T-helper 2 cell treated with Interferon-gamma antibody and Interleukin-4, amounts not matched to agents 100 ng/mL and 5 ng/mL, for 36 hours (primary cell): ENCODE measurements around the gene OCSTAMP. TPM values are rescaled to one million over a fixed set of nuclear protein-coding genes. Genes with fewer than 3 reads are reported as not detected.

Experiments used
- intact Hi-C: fragments of 100-400 bp; cut with micrococcal nuclease; formaldehyde crosslinking; loops from one replicate; pipeline ENCODE4 v1.15.1; 2023
- total RNA-seq: library from RNA; stranded (reverse); gene quantifications from 2 replicates; pipeline ENCODE4 v1.2.3, GENCODE V29; 2022

The OCSTAMP gene, protein sequence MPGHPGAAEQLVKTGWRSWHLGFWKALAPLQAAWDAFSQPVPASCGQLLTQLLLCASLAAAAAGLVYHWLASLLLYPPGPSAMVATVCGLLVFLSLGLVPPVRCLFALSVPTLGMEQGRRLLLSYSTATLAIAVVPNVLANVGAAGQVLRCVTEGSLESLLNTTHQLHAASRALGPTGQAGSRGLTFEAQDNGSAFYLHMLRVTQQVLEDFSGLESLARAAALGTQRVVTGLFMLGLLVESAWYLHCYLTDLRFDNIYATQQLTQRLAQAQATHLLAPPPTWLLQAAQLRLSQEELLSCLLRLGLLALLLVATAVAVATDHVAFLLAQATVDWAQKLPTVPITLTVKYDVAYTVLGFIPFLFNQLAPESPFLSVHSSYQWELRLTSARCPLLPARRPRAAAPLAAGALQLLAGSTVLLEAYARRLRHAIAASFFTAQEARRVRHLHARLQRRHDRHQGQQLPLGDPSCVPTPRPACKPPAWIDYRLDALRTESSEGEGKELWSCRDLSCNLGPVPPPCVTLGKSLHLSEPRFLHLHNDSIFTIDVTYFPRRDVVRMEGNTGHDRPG
- not detected in 2 replicates for total RNA-seq

DNA sequence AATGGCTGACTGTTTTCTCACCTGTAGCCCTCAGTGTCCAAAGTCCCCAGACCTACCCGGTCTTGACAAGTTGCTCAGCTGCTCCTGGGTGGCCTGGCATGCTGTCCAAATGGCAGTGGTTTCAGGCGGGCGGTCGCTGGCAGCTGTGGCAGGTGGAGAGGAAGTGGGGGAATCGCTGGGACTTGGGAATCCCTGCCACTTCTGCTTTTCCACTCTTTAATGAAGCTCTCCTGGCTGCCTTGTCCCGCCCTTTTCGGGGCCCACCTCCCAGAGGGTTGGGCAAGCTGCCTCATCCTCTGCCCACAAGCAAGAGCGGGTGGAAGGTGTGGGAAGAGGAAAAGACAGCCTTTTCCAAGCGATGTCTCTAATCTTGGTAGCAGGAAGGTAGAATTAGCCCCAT lies at the start of gene OCSTAMP:
Gene OCSTAMP (minus strand): TSS at position 194 of the 400 bp plus-strand sequence. CDS start 94 bp downstream, at position 100.
- intact Hi-C loops, result no loop called here

DNA sequence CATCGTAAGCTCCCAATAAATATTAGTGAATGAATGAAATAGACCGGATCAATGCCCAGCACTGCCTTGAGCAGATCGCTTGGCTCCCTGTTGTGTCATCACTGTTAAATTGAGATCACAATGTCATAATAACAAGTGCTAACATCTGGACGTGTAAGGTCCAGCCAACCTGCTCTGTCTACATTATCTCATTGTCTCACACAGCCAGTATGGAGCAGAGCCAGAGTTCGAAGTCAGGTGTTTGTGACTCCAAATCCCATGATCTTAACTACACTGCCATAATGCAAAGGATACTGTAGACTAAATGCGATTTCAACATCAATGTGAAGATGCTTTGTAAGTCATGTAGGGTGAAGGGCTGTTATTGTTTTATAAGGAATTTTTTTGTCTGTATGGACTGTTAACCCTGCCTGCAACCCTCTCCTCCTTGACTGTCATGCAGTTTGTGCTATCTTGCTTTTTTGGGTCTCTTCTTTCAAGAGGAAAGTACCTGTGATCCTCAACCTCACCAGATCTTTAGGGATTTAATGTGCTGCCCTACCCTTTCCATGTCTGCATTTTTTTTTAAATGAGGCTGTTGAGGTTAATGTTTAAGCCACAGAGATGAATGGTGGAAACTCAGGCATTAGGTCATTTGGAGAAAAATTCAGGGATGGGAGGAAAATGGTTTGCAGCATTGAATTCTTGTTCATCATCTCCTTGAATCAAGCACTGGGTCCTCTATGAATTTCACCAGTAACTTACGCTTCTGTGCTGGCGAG lies 49.0 kb upstream of the OCSTAMP start:
- intact Hi-C loops, result no loop called here

DNA sequence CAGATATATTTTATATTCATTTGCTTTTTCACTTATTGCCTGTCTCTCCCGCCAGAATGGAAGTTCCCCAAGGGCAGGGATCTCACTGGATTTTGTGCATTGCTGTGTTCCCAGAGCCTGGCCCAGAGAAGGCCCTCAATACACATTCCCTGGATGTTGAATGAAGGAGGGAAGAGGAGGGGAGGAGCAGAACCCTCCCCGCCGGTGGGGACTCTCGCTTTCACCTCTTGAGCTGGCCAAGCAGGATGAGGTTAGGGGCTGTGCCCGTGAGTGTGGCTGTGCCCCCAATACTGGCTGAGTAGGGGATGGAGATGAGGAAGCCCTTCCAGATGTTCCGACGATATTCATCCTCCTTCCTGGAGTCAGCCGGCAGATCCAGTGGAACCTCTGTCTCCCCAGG lies 45.5 kb upstream of the OCSTAMP start:
- intact Hi-C loops, result no loop called here

DNA sequence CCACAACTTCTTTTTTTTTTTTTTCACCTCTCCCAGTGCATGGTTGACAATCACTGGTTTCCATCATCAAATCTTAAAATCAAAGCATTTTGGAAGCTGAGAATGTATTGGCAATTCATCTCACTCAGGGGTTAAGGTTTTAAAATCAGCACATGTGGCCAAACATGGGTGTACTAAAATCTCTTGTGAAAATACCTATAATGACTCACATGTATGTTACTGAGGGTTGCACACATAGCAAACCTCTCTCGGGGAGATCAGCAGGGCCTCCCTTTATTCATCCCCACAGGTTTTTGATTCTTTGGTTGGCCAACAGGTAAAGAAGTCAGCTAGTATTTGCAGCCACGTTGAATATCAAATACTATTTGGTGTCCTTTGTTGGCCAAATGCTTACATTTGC lies 44.3 kb upstream of the OCSTAMP start:
- intact Hi-C loops, result no loop called here

DNA sequence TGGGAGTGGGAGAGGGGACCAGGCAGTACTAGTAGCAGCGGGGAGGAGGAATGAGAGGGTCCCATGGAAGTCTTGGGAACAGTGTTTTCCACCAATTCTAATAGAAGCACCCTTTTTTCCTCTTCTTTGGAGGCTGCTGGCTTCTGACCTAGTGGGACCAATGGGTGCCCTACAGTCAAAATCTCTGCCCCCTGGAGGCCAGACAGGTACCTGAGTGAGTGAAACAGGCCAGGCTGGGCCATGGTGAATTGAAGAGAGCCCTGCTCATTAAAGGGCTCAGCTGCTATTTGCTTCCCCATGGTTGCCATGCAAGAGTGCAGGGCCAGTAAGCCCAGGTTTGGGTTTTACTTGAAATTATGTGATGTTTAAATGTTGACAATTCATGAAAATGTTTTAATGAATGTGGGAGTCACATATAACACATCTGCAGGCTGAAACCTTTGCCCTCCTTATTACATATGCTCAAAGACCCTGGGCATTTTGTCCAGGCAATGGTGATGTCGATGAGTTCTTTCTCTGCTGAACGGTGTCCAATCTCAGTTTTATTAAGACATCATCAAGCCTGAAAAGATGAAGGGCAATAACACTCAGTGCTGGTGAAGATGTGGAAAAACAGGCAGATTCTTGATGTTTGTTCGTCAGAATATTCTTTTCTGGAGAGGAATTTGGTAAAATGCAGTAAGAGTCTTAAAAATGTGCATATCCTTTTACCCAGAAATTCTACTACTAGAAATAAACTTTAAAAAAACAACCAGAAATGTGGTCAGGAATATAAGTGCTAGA lies 42.3 kb upstream of the OCSTAMP start:
- intact Hi-C loops, result loop anchor here (1.0 kb wide), 1 partner anchor 71 kb away; no protein-coding TSS in a partner anchor

DNA sequence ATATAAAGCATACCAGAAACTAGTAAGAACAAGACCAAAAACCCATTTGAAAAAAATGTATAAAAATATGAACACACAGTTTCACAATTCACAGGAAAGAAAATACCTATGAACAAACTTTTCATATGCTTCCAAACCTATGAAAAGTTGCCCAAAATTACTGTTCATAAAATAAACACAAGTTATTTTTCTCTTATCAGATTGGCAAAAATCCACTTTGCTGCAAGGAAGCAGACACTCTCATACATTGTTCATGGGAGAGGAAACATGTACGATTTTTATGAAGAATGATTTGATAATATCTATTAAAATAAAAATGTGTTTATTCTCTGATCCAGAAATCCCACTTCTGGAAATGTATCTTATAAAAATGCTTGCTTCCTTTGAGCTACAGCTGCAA lies 40.0 kb upstream of the OCSTAMP start:
- intact Hi-C loops, result no loop called here

DNA sequence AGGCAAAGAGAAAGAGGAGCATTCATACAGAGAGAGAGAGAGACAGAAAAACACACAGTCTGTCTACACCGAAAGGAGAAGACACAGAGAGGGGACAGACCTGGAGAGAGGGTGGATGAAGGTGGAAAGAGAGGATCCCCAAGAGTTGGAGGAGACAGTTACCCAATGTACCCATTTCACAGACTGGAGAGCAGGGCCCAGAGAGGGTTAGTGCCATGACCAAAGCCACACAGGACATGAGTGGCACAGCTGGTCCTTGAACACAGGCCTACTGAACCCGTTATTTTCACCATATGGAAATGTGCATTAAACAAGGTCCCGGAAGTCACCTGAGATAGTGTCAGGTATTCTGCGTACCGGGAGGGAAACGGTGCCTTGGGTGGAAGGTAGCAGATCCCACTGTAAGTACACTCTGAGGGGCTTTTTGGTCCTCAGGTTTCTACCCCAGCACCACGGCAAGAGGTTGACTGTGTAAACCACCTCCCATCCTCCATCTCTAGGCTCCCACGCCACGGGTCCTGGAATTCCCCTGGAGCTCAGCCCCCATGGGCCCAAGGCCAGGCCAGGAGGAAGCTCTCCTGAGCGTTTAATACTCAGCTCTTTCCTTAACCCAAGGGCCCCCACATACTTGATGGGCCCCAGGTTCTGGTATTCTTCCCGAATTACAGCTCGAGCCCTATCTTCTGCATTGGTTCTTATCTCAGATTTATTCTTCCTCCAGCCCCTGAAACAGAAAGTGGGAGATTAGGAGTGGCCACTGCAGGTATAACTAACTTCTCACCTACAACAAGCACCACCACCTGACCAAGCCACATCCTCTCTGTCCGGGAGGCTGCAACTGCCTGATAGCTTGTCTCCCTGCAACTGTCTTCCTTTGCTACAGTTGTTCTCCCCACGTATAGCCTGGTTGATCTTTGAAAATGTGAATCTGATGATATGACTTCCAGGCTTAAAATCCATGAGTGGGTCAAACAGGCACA lies 38.4 kb upstream of the OCSTAMP start:
- intact Hi-C loops, result no loop called here

DNA sequence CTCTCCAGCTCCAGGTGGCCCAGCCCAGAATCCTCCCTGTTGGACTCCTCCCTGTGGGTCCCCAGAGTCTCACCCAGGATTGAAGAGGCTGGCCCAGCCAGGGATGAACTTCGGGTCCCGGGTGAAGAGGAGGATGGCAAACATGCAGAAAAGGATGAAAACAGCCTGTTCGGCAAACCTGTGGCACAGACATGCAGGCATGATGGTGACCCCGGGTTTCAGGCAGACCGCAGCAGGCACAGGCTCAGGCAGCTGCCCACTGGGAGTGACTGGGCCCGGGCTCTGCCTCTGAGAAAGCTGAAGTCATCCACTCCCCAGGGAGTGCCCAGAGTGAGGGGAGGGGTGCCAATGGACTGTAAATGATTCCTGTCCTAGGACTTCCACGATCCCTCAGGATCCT lies 37.5 kb upstream of the OCSTAMP start:
- intact Hi-C loops, result no loop called here

DNA sequence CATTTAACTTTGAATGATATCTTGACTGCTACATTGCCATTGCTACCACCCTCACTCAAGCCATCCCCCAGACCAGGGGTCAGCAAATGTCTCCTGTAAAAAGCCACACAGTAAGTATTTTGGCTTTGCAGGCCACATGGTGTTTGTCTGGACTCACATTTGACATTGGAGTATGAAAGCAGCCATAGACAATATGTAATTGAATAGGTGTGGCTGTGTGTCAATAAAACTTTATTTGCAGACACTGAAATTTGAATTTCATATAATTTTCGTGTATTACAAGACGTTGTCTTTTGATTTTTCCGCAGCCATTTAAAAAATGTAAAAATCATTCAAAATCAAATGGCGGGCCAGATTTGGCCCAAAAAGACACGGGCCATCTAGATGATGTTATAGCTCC lies 36.3 kb upstream of the OCSTAMP start:
- intact Hi-C loops, result no loop called here

DNA sequence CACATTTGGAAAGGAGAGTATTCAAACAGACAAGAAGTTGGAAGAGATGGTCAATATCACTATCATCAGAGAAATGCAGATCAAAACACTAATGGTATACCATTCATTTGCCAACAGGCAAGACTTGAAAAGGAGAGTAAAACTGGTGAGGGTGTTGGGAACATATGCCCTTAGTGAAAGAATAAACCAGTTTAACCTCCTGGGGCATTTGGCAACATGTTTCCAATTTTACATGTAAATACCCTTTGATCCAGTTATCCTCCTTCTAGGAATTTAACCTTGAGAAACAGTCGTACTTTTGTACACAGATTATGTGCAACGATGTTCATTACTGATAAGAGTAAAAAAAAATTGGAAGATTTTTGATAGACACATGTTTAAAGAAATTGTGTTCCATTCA lies 34.1 kb upstream of the OCSTAMP start:
- intact Hi-C loops, result no loop called here

DNA sequence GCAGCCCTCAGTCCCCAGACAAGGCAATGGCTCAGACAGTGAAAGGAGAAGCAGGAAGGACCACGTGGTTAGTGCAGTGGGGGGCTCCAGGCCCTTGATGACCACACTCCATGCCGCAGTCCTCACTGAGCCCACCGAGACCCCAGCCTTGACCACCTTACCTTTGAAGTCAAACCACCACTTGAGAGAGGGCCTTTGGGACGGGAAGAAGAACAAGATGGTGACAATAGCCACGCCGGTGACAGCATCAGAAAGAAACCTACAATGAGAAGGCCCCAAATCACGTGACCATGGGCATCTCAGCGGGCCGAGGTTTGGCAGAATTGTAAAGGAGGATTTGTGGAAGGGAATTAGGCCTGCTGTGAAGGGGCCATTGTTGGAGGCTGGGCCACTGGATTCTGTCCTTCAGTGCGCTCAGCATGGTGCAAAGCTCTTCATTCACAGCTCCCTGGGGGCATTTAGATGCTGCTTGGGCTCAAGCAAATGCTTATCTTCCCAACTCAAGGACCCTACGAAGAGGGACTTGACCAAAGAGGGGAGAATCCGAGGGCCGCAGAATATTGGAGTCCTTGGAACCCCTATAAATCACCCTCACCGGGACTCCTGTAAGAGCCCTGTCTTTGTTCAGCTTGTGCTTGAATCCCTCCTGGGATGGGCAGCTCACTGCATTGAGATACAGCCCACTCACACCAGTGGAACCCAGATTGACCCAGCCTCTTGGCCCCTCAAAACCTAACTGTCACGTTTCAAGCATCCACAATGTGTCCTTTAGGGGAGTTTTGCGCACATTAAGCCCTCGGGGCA lies 33.2 kb upstream of the OCSTAMP start:
- intact Hi-C loops, result no loop called here

DNA sequence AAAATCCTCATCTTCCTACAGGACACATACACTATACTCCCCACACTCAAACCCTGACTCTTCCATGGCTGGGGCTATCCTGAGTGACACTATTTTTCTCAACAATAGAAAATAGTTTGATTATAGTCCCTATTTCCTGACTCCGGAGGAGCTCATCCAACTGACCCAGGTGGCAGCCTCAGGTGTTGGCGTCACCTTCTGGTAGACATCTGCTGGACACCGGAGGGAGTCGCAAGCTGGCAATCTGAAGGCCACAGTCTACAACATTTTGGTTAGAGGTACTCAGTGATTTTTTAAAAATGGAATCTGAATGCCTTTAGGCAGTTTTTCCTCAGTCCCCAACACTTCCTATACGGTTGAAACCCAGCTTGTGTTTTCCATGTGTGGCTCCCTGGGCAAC lies 32.2 kb upstream of the OCSTAMP start:
- intact Hi-C loops, result no loop called here

DNA sequence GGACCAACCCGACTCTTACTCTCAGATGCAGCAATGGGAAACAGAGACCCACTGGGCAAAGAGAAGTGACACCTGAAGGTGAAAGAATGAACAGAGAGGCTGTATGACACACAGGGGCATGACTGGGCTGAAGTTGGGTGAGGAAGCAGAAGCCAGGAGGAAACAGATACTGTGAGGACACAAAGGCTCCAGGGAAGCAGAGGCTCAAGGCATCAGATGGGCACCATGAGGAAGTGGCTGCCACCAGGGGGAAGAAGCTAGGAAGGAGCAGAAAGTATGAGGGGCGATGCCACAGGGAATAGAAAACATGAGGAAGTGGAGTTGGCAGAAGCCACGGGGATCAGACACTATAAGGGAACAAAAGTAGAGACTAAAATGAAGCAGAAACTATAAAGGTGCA lies 30.9 kb upstream of the OCSTAMP start:
- intact Hi-C loops, result no loop called here

DNA sequence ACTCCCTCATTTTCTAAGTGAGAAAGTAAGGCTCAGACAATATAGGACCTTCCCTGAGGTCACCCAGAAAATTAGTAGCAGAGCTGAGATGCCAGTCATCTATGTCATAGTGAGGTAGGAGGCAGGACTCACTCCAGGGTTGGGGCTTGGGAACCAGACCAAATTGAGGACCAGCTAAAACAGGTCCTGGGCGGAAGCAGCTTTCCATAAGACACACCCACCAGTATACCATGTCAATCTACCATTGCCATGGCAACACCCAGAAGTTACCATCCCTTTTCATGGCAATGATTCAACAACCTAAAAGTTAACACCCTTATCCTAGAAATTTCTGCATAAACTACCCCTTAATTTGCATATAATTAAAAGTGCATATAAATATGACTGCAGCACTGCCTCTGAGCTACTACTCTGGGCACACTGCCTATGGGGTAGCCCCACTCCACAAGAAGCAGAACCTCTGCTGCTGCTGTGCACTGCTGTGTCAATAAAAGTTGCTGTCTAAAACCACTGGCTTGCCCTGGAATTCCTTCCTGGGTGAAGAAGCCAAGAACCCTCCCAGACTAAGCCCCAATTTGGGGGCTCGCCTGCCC lies 30.3 kb upstream of the OCSTAMP start:
- intact Hi-C loops, result no loop called here

DNA sequence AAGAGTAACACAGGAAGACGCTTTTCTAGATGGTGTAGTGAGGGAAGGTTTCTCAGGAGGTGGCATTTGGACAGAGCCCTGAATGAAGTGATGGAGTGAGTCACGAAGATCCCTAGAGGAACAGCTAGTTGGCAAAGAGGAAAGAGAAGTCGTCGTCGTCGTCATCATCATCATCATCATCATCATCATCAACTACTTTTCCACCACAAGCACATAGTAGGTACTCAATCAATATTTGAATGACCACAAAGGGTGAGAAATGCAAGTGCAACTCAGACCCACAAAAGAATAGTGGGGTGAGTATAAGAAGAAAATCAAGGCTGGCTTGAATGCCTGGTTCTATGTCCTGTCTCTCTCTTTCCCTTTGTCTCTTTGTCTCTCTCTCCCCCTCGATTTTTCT lies 28.3 kb upstream of the OCSTAMP start:
- intact Hi-C loops, result no loop called here

DNA sequence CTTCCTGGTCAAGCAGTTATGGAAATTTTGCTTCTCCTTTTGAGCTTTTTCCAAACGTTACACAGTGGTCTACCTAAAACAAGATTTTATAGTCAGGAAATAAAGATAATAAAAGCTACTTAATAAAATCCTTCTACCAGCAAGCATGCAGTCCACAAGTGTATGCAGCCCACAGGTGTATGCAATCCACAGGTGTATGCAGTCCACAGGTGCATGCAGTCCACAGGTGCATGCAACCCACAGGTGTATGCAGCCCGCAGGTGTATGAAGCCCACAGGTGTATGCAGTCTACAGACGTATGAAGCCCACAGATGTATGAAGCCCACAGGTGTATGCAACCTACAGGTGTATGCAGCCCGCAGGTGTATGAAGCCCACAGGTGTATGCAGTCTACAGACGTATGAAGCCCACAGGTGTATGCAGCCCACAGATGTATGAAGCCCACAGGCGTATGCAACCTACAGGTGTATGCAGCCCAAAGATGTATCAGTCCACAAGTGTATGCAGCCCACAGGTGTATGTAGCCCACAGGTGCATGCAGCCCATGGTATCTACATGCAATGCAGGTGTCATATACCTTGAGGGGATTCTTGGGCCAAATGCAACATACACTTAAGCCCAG lies 26.4 kb upstream of the OCSTAMP start:
- intact Hi-C loops, result no loop called here

DNA sequence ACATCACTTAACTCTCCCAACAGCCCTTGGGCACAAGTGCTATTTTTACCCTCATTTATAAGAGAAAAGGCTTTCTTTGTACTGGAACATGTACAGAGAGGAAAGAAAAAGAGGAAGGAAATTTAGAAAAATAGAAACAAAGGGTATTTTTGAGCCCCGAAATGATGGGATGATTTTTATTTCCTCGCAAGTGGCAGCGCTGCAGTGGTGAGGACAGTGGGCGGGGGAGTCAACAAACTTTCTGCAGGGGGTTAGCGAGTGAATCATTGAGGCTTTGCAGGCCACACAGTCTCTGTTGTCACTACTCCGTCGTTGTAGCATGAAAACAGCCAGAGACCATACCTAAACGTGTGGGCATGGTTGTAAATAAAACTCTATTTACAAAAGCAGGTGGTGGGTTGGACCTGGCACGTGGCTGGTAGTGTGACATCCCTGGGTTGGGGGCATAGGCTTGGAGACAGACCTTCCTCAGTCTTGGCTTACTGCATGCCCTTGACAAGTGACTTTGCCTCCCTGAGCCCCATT lies 25.5 kb upstream of the OCSTAMP start:
- intact Hi-C loops, result no loop called here

DNA sequence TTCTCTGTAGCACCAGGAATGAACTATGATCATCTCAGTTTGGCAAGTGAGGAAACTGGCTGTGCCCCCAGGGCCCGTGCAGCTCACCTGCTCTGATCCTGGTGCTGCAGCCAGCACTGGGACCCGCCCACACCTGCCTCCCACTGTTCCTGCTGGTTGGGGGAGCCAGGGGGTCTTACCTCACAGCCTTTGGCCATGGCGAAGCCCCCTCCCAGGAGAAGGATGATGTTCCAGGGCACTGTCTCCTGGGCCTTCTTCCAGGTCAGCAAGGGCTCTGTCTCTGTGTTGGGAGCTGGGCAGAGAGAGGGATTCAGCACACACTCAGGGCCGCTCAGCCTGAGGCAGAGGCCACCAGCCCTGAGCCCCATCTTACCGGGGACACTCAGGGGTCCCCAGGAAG lies 24.9 kb upstream of the OCSTAMP start:
- intact Hi-C loops, result no loop called here
